Measurements from ENCODE around the gene SLC18A2. TPM values are rescaled to one million over a fixed set of nuclear protein-coding genes. Genes with fewer than 3 reads are reported as not detected.

The SLC18A2 gene
- 0.02 to 0.03 TPM (median 0.03 TPM) in 3 of 5 replicates, not detected in the others for total RNA-seq (2022; extraction: Qiagen RNA extraction)

GRCh38 chr10:117240621-117241529, at the start of gene SLC18A2:
Gene SLC18A2 (plus strand): TSS chr10:117241114. CDS start chr10:117241694, 580 bp downstream.

GRCh38 chr10:117197189-117197588, 43.7 kb upstream of the SLC18A2 start, which contains the start of gene KCNK18:
Gene KCNK18 (plus strand): TSS chr10:117197489. CDS start chr10:117197489, 0 bp downstream.

Other genes with a start within 250 kb of the SLC18A2 start
- 19.1 to 29.1 TPM (median 25.9 TPM) in 5 replicates for gene SHTN1, start 235.9 kb upstream of the SLC18A2 start, total RNA-seq (2022; extraction: Qiagen RNA extraction)
- gene VAX1, start 102.8 kb upstream of the SLC18A2 start, total RNA-seq (2022; extraction: Qiagen RNA extraction): 1.3 to 1.6 TPM (median 1.5 TPM) in 5 replicates
- not detected in 5 replicates for gene KCNK18, start 43.6 kb upstream of the SLC18A2 start, total RNA-seq (2022; extraction: Qiagen RNA extraction)
- 19.2 to 34.2 TPM (median 25.2 TPM) in 5 replicates for gene PDZD8, start 134.3 kb downstream of the SLC18A2 start, total RNA-seq (2022; extraction: Qiagen RNA extraction)